Duodenal mucosa (tissue), 2 donors: ENCODE measurements around the gene ADGRG7.
"Not testable (repeated sequence)": the region's sequence is repeated elsewhere in the genome, so short reads cannot be mapped to it uniquely, and the experiment has no call there.

ENCODE experiments used
- H3K27ac ChIP-seq: one replicate; pipeline ENCODE4 v1.7.0; 2013; ENCODE audit warnings: low read depth, low read length
- H3K27me3 ChIP-seq, 2 donors: one replicate each; pipeline ENCODE4 v1.7.0; 2013; ENCODE audit warnings: low read length in 2 of 2, control low read depth in 1 of 2; ENCODE audit not compliant: insufficient read depth in 2 of 2, control insufficient read depth in 1 of 2
- H3K36me3 ChIP-seq, 2 donors: one replicate each; pipeline ENCODE4 v1.7.0; 2013; ENCODE audit warnings: low read length in 2 of 2, control low read depth in 1 of 2; ENCODE audit not compliant: insufficient read depth in 2 of 2, control insufficient read depth in 1 of 2
- H3K4me1 ChIP-seq, 2 donors: one replicate each; pipeline ENCODE4 v1.7.0; 2013; ENCODE audit warnings: low read length in 2 of 2, control low read depth in 1 of 2; ENCODE audit not compliant: insufficient read depth in 2 of 2, control insufficient read depth in 1 of 2
- H3K4me3 ChIP-seq, 2 donors: one replicate each; pipeline ENCODE4 v1.7.0; 2013; ENCODE audit warnings: low read length in 2 of 2, low read depth in 1 of 2
- H3K9ac ChIP-seq, 2 donors: one replicate each; pipeline ENCODE4 v1.7.0; 2013; ENCODE audit warnings: low read length in 2 of 2, low read depth in 1 of 2
- H3K9me3 ChIP-seq, 2 donors: one replicate each; pipeline ENCODE4 v1.7.0; 2013; ENCODE audit warnings: low read length in 2 of 2, control low read depth in 1 of 2; ENCODE audit not compliant: control insufficient read depth in 1 of 2

The ADGRG7 gene

GRCh38 chr3:100665230-100665629 lies 55.8 kb downstream of the ADGRG7 start:
- Histone ChIP-seq H3K9me3 (no peaks in the 10 kb centered on the region), H3K27ac (no peak overlapping the region), H3K9ac (no peak overlapping the region), H3K4me3 (no peak overlapping the region), H3K4me1 (no peaks in the 10 kb centered on the region), H3K36me3 (peaks cover 0 to 26% of the 10 kb centered on the region in 2 donors), H3K27me3 (no peaks in the 10 kb centered on the region)

DNA sequence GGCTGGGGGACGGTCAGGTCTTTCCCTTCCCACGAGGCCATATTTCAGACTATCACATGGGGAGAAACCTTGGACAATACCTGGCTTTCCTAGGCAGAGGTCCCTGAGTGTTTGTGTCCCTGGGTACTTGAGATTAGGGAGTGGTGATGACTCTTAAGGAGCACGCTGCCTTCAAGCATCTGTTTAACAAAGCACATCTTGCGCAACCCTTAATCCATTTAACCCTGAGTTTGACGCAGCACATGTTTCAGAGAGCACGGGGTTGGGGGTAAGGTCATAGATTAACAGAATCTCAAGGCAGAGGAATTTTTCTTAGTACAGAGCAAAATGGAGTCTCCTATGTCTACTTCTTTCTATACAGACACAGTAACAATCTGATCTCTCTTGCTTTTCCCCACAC lies 57.3 kb downstream of the ADGRG7 start:
- not testable (repeated sequence) for H3K9ac ChIP-seq, H3K27me3 ChIP-seq, H3K9me3 ChIP-seq, H3K4me3 ChIP-seq, H3K27ac ChIP-seq, H3K4me1 ChIP-seq
- H3K36me3 ChIP-seq = peaks cover 0 to 26% of the 10 kb centered on the region in 2 donors

DNA sequence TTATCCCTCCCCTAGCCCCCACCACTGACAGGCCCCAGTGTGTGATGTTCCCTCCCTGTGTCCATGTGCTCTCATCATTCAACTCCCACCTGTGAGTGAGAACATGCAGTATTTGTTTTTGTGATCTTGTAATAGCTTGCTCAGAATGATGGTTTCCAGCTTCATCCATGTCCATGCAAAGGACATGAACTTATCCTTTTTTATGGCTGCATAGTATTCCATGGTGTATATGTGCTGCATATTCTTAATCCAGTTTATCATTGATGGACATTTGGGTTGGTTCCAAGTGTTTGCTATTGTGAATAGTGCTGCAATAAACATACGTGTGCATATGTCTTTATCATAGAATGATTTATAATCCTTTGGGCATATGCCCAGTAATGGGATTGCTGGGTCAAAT lies 57.9 kb downstream of the ADGRG7 start:
- peaks cover 0 to 26% of the 10 kb centered on the region in 2 donors for H3K36me3 ChIP-seq
- H3K4me1 ChIP-seq, H3K27me3 ChIP-seq, H3K27ac ChIP-seq, H3K9ac ChIP-seq, H3K4me3 ChIP-seq, H3K9me3 ChIP-seq: not testable (repeated sequence)

GRCh38 chr3:100670995-100671394 lies 61.6 kb downstream of the ADGRG7 start:
- H3K36me3 ChIP-seq, H3K27me3 ChIP-seq, H3K9me3 ChIP-seq, H3K27ac ChIP-seq, H3K4me3 ChIP-seq, H3K4me1 ChIP-seq, H3K9ac ChIP-seq: not testable (repeated sequence)

- Histone ChIP-seq H3K27ac (no peak overlapping the region), H3K27me3 (no peaks in the 10 kb centered on the region), H3K9me3 (no peaks in the 10 kb centered on the region), H3K36me3 (no peaks in the 10 kb centered on the region), H3K9ac (no peak overlapping the region), H3K4me3 (peak overlapping the region; percentile 32 to 49), H3K4me1 (peaks cover 10 to 21% of the 10 kb centered on the region in 2 donors)
Observed at GRCh38 chr3:100681496-100681895, 72.1 kb downstream of the ADGRG7 start.

DNA sequence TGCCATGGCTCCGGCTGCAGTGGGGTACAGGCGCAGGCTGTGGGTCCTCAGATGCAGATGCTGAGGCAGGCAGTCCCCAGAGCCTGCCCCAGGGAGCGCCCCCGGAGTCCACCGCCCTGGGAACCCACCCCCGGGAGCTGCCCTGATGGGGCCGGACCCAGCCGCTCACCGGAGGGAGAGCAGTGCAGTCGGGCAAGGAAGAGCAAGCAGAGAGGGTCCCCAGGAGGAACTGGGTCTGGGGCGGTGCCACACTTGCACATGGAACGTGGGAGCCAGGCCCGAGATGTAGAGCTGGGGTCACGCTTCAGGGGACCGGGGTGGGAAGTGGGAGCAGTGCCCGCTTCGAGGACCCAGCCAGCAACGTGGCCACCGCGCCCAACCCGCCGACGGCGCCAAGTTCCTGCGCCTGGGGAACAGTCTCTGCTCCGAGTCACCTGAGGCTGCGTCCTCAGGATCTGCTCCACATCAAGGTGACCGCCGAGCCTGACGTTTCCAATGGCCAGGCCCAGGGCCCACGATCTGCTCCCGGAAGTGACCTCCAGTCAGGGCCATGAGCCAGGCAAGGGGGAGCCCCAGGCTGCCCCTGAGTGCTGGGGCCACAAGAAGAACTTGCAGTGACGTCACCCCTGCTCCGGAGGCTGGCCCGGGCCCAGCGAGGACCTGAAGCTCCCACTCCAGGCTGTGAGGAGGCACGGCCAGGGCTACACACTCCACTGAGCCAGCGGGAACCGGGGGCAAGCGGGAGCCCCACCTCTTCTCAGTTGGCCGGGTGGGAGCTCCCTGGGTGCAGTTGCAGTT lies 72.9 kb downstream of the ADGRG7 start:
- Histone ChIP-seq H3K27ac (no peak overlapping the region), H3K4me3 (peak overlapping the region in 1 of 2 donors; percentile 49), H3K9ac (no peak overlapping the region), H3K9me3 (no peaks in the 10 kb centered on the region), H3K36me3 (no peaks in the 10 kb centered on the region), H3K4me1 (peaks cover 10 to 21% of the 10 kb centered on the region in 2 donors), H3K27me3 (no peaks in the 10 kb centered on the region)

- Histone ChIP-seq H3K36me3 (no peaks in the 10 kb centered on the region), H3K4me3 (peak overlapping the region in 1 of 2 donors; percentile 18), H3K27me3 (no peaks in the 10 kb centered on the region), H3K4me1 (peaks cover 10 to 21% of the 10 kb centered on the region in 2 donors), H3K9me3 (no peaks in the 10 kb centered on the region), H3K27ac (peak overlapping the region; percentile 2), H3K9ac (no peak overlapping the region)
Observed at GRCh38 chr3:100682854-100683760, 73.7 kb downstream of the ADGRG7 start.

DNA sequence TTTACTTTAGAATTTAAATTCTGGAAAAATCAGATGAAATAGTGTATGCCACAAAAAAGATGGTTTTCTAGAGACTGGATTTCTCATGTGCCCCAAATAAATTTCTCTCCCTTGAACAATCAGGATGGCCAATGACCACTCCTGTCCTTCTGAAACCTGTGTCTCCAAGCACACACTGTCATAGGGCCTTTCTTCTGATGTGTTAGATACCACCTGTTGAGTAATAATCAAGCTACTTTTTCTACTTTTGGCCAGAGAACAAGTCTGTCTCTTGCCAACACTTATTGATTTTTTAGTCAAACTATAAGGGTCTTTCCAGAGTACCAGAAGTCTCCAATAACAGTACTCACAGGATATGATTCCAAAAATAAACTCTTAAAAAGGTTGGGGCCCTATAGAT lies 83.8 kb downstream of the ADGRG7 start:
- H3K27me3 ChIP-seq = no peaks in the 10 kb centered on the region
- no peaks in the 10 kb centered on the region for H3K9me3 ChIP-seq
- no peak overlapping the region for H3K9ac ChIP-seq
- H3K27ac ChIP-seq = no peak overlapping the region
- H3K4me3 ChIP-seq = no peak overlapping the region
- no peaks in the 10 kb centered on the region for H3K36me3 ChIP-seq
- peaks cover 13 to 24% of the 10 kb centered on the region in 2 donors for H3K4me1 ChIP-seq

- Histone ChIP-seq H3K27me3 (no peaks in the 10 kb centered on the region), H3K9ac (no peak overlapping the region), H3K27ac (no peak overlapping the region), H3K4me3 (no peak overlapping the region), H3K9me3 (no peaks in the 10 kb centered on the region), H3K36me3 (no peaks in the 10 kb centered on the region), H3K4me1 (peaks cover 19 to 35% of the 10 kb centered on the region in 2 donors)
Observed at GRCh38 chr3:100695696-100696095, 86.3 kb downstream of the ADGRG7 start.

DNA sequence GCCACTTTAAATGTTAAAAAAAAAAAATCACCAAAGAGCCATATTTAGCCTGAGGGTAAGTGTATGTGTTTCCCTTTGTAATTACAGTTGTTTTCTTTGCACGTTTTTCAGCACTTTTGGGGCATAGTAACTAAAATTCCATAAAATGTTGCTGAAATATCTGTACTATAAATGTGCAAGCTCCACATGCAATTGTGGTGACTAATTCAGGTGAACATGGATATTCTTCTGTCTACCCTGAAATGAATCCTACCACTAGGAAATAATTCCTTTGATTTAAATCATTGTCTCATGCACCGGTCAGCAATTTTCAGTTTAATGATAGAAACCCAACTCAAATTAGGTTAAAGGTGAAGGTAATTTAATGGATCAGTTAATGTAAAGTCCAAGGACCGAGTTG lies 86.8 kb downstream of the ADGRG7 start:
- H3K27ac ChIP-seq = no peak overlapping the region
- peak overlapping the region in 1 of 2 donors; percentile 9 for H3K4me3 ChIP-seq

More for the DNA sequence above, 86.8 kb downstream of the ADGRG7 start:
- Histone ChIP-seq H3K36me3 (no peaks in the 10 kb centered on the region), H3K4me1 (peaks cover 19 to 35% of the 10 kb centered on the region in 2 donors), H3K9me3 (no peaks in the 10 kb centered on the region), H3K27me3 (no peaks in the 10 kb centered on the region), H3K9ac (no peak overlapping the region)
